ENCODE measurements around the gene RNF19B.
A peak's percentile ranks its signal among the peaks of the same experiment; 100 is the strongest.

RNF19B gene

GRCh38 chr1:33008051-33008914 lies 43.7 kb upstream of the RNF19B start:
- in situ Hi-C loops (cut with HindIII; ENCODE audit: low pct_ligation_motif_present, low sequenced_read_pairs): no loop called here
- Histone ChIP-seq H3K4me3 (ENCODE audit: low read depth, low read length) (no peak overlapping the region), H3K27ac (no peak overlapping the region), H3K36me3 (replicated peaks) (peaks cover 26% of the 10 kb centered on the region), H3K27me3 (replicated peaks) (no peaks in the 10 kb centered on the region)
- DNase-seq: no peak
- TF ChIP-seq CTCF (IDR thresholded peaks at IDR 0.05; ENCODE audit: low read depth, low read length, missing control alignments): no peak

GRCh38 chr1:33007190-33008050 lies 42.8 kb upstream of the RNF19B start:
- peak overlapping the region; percentile 26 for H3K27ac ChIP-seq
- peak; percentile 95 for DNase-seq
- peak; percentile 84 for TF ChIP-seq CTCF (IDR thresholded peaks at IDR 0.05; ENCODE audit: low read depth, low read length, missing control alignments)
- H3K4me3 ChIP-seq (ENCODE audit: low read depth, low read length): no peak overlapping the region
- H3K27me3 ChIP-seq (replicated peaks): no peaks in the 10 kb centered on the region
- in situ Hi-C loops (cut with HindIII; ENCODE audit: low pct_ligation_motif_present, low sequenced_read_pairs): no loop called here
- H3K36me3 ChIP-seq (replicated peaks): peaks cover 18% of the 10 kb centered on the region

- H3K27ac ChIP-seq: peak overlapping the region; percentile 74
Observed at GRCh38 chr1:33005838-33006421, 41.3 kb upstream of the RNF19B start.

GRCh38 chr1:33005117-33005837 lies 40.7 kb upstream of the RNF19B start:
- Histone ChIP-seq H3K27me3 (replicated peaks) (no peaks in the 10 kb centered on the region), H3K4me3 (ENCODE audit: low read depth, low read length) (no peak overlapping the region), H3K27ac (peak overlapping the region; percentile 74), H3K36me3 (replicated peaks) (peaks cover 9% of the 10 kb centered on the region)
- DNase-seq: no peak
- in situ Hi-C loops (cut with HindIII; ENCODE audit: low pct_ligation_motif_present, low sequenced_read_pairs): no loop called here
- no peak for TF ChIP-seq CTCF (IDR thresholded peaks at IDR 0.05; ENCODE audit: low read depth, low read length, missing control alignments)

More at GRCh38 chr1:33005838-33006421, 41.3 kb upstream of the RNF19B start:
- Histone ChIP-seq H3K4me3 (ENCODE audit: low read depth, low read length) (no peak overlapping the region), H3K36me3 (replicated peaks) (peaks cover 13% of the 10 kb centered on the region), H3K27me3 (replicated peaks) (no peaks in the 10 kb centered on the region)
- in situ Hi-C loops (cut with HindIII; ENCODE audit: low pct_ligation_motif_present, low sequenced_read_pairs): no loop called here
- peak; percentile 55 for DNase-seq
- TF ChIP-seq CTCF (IDR thresholded peaks at IDR 0.05; ENCODE audit: low read depth, low read length, missing control alignments): no peak

GRCh38 chr1:33004613-33005012 lies 40.0 kb upstream of the RNF19B start:
- no peak for TF ChIP-seq CTCF (IDR thresholded peaks at IDR 0.05; ENCODE audit: low read depth, low read length, missing control alignments)
- peak; percentile 25 for DNase-seq
- no peak overlapping the region for H3K4me3 ChIP-seq (ENCODE audit: low read depth, low read length)
- peaks cover 9% of the 10 kb centered on the region for H3K36me3 ChIP-seq (replicated peaks)
- peak overlapping the region; percentile 74 for H3K27ac ChIP-seq
- H3K27me3 ChIP-seq (replicated peaks): no peaks in the 10 kb centered on the region
- in situ Hi-C loops (cut with HindIII; ENCODE audit: low pct_ligation_motif_present, low sequenced_read_pairs): no loop called here

Data from brain microvascular endothelial cell (primary cell).